K562 (cell line): ENCODE results near the gene ADORA1. TPM values are rescaled to one million over a fixed set of nuclear protein-coding genes. Genes with fewer than 3 reads are reported as not detected.
A peak's percentile ranks its signal among the peaks of the same experiment; 100 is the strongest.

Source experiments
- ATAC-seq: fragments of 200-7000 bp; cut with Tn5 transposase; 3 replicates; pipeline ENCODE4 v1.9.1; 2020; ENCODE audit warnings: moderate library complexity
- BruUV-seq: library from RNA; stranded (reverse); fragments of 400-500 nt; replicated peaks from 2 replicates; lab custom pipeline; 2021; lab: Mats Ljungman, UMichigan
- CTCF ChIA-PET: fragments of 300-600 bp; formaldehyde crosslinking; extraction: SDS; loops from one replicate; lab custom pipeline; 2021; ENCODE audit warnings: low intra/inter-chr PET ratio; lab: Yijun Ruan, JAX
- POLR2A ChIA-PET: fragments of 300-600, 350-650 bp; sonication (Branson Sonifier 250); formaldehyde crosslinking; extraction: SDS; loops from one replicate; lab custom pipeline; 2021; ENCODE audit warnings: antibody characterized with exemption, inconsistent platforms; lab: Yijun Ruan, JAX
- DNase-seq, 4 experiments: peaks; one replicate each; pipeline versions ENCODE4 v3.0.0 to v3.0.0-alpha.2; 2011 to 2018; ENCODE audit warnings: low spot score in 3 of 4, mixed read lengths in 3 of 4; ENCODE audit errors: extremely low read depth in 1 of 4
- FAIRE-seq: peaks from 2 replicates; lab custom pipeline; 2011; peaks lifted over from hg19 to GRCh38; lab: Jason Lieb, UNC
- H2AFZ ChIP-seq: 2 replicates; pipeline ENCODE4 v1.6.0; 2011; ENCODE audit warnings: low read depth, low read length, control low read depth, inconsistent platforms
- H3K27ac ChIP-seq: fragments of 200-600 bp; 3 replicates; pipeline ENCODE4 v1.8.0; 2011; ENCODE audit warnings: low read depth, mild to moderate bottlenecking, control low read depth, inconsistent platforms, low read length, moderate library complexity, mixed read lengths; ENCODE audit errors: extremely low read depth
- H3K27me3 ChIP-seq, 2 experiments: fragments of 300-600 bp in 1 of 2; 2 replicates in 1 of 2; 3 replicates in 1 of 2; pipeline versions ENCODE4 v1.6.0 to v1.8.0; 2011; ENCODE audit warnings: inconsistent platforms in 2 of 2, low read length in 2 of 2, mild to moderate bottlenecking in 1 of 2, mixed read lengths in 1 of 2, moderate library complexity in 1 of 2; ENCODE audit not compliant: control insufficient read depth in 2 of 2, insufficient read depth in 2 of 2
- H3K36me3 ChIP-seq: fragments of 300-600 bp; 3 replicates; pipeline ENCODE4 v1.8.0; 2011; ENCODE audit warnings: mild to moderate bottlenecking, low read length, inconsistent platforms; ENCODE audit not compliant: control insufficient read depth, insufficient read depth
- H3K4me1 ChIP-seq, 2 experiments: fragments of 200-600 bp in 1 of 2; replicated peaks in 1 of 2; 2 replicates in 1 of 2; 3 replicates in 1 of 2; pipeline versions ENCODE4 v1.5.1 to v1.8.0; 2011; ENCODE audit warnings: inconsistent platforms in 2 of 2, low read length in 2 of 2, mild to moderate bottlenecking in 1 of 2, mixed read lengths in 1 of 2, moderate library complexity in 1 of 2; ENCODE audit not compliant: control insufficient read depth in 2 of 2, insufficient read depth in 2 of 2
- H3K4me2 ChIP-seq: 2 replicates; pipeline ENCODE4 v1.6.1; 2011; ENCODE audit warnings: low read length, control low read depth, inconsistent platforms, mixed read lengths; ENCODE audit not compliant: insufficient read depth
- H3K4me3 ChIP-seq: fragments of 200-600 bp; sonication (generic), shearing (Covaris generic); 2 replicates; pipeline ENCODE4 v1.5.1; 2016; ENCODE audit warnings: control low read depth, inconsistent platforms
- H3K79me2 ChIP-seq: fragments of 200-600 bp; 3 replicates; pipeline ENCODE4 v1.8.0; 2011; ENCODE audit warnings: low read length, inconsistent platforms; ENCODE audit not compliant: control insufficient read depth, insufficient read depth
- H3K9ac ChIP-seq, 2 experiments: 2 replicates each; pipeline versions ENCODE4 v1.6.0 to v1.6.1; 2011; ENCODE audit warnings: low read depth in 2 of 2, low read length in 2 of 2, control low read depth in 1 of 2, inconsistent platforms in 1 of 2, mild to moderate bottlenecking in 1 of 2, mixed read lengths in 1 of 2; ENCODE audit not compliant: insufficient read depth in 1 of 2
- H3K9me1 ChIP-seq: one replicate; pipeline ENCODE4 v1.6.0; 2011; ENCODE audit warnings: inconsistent platforms, mild to moderate bottlenecking, low read length, moderate library complexity; ENCODE audit not compliant: control insufficient read depth, insufficient read depth
- H3K9me3 ChIP-seq: replicated peaks from 2 replicates; pipeline ENCODE4 v1.5.1; 2011; ENCODE audit warnings: low read depth, low read length, inconsistent platforms; ENCODE audit not compliant: control insufficient read depth, insufficient read depth
- H4K20me1 ChIP-seq: replicated peaks from 2 replicates; pipeline ENCODE4 v1.6.1; 2011; ENCODE audit warnings: low read length, inconsistent platforms, mixed read lengths; ENCODE audit not compliant: control insufficient read depth, insufficient read depth
- COPS2 ChIP-seq: fragments of 450-650 bp; conservative IDR thresholded peaks from 2 replicates; pipeline ENCODE4 v1.6.1; 2016; ENCODE audit warnings: mild to moderate bottlenecking, moderate library complexity
- NRF1 ChIP-seq, 2 experiments: fragments of 450-650 bp; IDR thresholded peaks in 1 of 2; conservative IDR thresholded peaks in 1 of 2; 2 replicates each; pipeline ENCODE4 v1.6.1; 2014; ENCODE audit warnings: mild to moderate bottlenecking in 2 of 2
- PTTG1 ChIP-seq: fragments of 450-650 bp; IDR thresholded peaks from 2 replicates; pipeline ENCODE4 v1.6.1; 2016; ENCODE audit warnings: low read depth, mild to moderate bottlenecking, missing genetic modification characterization, missing compliant biosample characterization
- WGBS: fragments of 100-300 bp; shearing (Covaris generic); methylation state at CpG from one replicate; pipeline ENCODE4 v1.1.6; 2016; ENCODE audit warnings: low coverage, mixed read lengths; ENCODE audit not compliant: insufficient coverage; ENCODE audit errors: missing lambda C conversion rate; 5-methylcytosine and 5-hydroxymethylcytosine counted together
- in situ Hi-C: fragments of 300-500 bp; cut with MboI; formaldehyde crosslinking; loops from 4 replicates; pipeline ENCODE4 v1.15.0; 2018; ENCODE audit warnings: inconsistent platforms, mixed read lengths
- intact Hi-C: fragments of 100-400 bp; cut with micrococcal nuclease; formaldehyde crosslinking; loops from 2 replicates; pipeline ENCODE4 v1.14.2; 2022
- polyA plus RNA-seq, 8 experiments: library from polyadenylated mRNA; depleted of rRNA in 4 of 8; stranded (reverse) in 5 of 8; unstranded in 3 of 8; fragments of >200 nt; fragmentation: Nextera tagmentation in 2 of 8; fragmentation: Illumina TruSeq in 1 of 8; extraction: Ambion mirVana in 2 of 8; extraction: Trizol in 1 of 8; gene quantifications; 2 replicates each; pipeline versions ENCODE4 v1.2.1 to v1.2.3, GENCODE V29; 2011 to 2014; ENCODE audit warnings: inconsistent platforms in 1 of 8, missing spikeins in 1 of 8
- total RNA-seq, 7 experiments: library from RNA; depleted of rRNA in 6 of 7; stranded (reverse); fragments of >200 nt in 6 of 7; fragmentation: Illumina TruSeq in 2 of 7; extraction: Trizol in 2 of 7; gene quantifications; 2 replicates each; pipeline versions ENCODE4 v1.2.1 to v1.2.3, GENCODE V29; 2011 to 2021; ENCODE audit warnings: low replicate concordance in 1 of 7
- TF ChIP-seq, protein P1 (sequence below): fragments of 250-450 bp; sonication (Bioruptor Pico); IDR thresholded peaks from 2 replicates; pipeline ENCODE4 v1.5.1; 2021; ENCODE audit warnings: mild to moderate bottlenecking
- TF ChIP-seq, protein P2 (sequence below): sonication (generic); formaldehyde crosslinking; IDR thresholded peaks from 2 replicates; pipeline ENCODE4 v1.8.1; 2023; ENCODE audit warnings: mild to moderate bottlenecking, missing genetic modification reagents

ADORA1 gene
- total and polyA plus RNA-seq, 9 of the 15 experiments (the other 6 are each of a cell fraction or from before 2014, with no cell fraction given) = not detected

DNA sequence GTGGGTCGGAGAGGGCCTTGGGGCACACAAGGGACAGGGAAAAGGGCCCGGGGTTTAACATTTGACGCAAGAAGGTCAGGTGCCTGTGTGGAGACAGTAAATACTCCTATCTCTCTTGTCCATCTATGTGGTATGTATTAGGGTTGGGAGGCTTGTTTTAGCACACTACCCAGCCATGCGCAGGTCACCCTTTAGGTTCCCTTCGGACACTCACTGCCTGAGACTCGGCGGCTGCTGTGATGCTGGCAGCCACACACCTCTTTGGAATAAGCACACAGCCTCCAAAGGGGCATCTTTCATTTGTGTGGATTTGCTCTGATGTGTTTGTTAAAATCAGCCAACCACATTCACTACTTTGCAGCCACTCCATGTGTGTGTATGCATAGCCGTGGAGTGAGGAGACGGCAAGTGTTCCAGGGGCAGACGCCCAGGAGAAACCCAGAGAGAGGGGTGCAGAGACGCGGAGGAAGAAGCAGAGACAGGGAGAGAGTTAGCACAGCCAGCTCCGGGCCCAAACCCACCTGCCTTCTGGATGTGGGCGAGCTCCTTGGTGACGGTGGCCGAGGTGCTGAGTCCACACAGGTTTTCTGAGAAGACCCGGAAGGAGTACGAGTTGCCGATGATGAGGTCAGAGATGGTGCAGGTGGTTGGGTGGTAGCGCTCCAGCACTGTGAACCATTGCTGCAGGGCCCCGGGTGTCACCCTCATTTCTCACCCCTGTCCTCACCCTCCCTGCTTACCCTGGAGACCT is 42.4 kb downstream of the ADORA1 start:
- in situ Hi-C loops = no loop called here
- Histone ChIP-seq H3K4me3 (no peak overlapping the region), H3K79me2 (no peaks in the 10 kb centered on the region), H3K9me1 (no peaks in the 10 kb centered on the region), H4K20me1 (peaks cover 33% of the 10 kb centered on the region), H3K27me3 (peaks cover 24 to 69% of the 10 kb centered on the region in 2 experiments; a peak in 4 of 5 replicates), H2AFZ (no peak overlapping the region), H3K9me3 (no peaks in the 10 kb centered on the region), H3K4me1 (peaks cover 0 to 15% of the 10 kb centered on the region in 2 experiments; a peak in 1 of 5 replicates), H3K36me3 (no peaks in the 10 kb centered on the region), H3K9ac (no peak overlapping the region), H3K27ac (no peak overlapping the region), H3K4me2 (no peak overlapping the region)
- FAIRE-seq = no peak
- ChIA-PET CTCF (interaction anchor here (3.5 kb wide), 1 partner anchor 52 kb away, joined by 27 read pairs; no protein-coding TSS in a partner anchor), POLR2A (interaction anchor here (0.5 kb wide), 1 partner anchor 46 kb away, joined by 3 read pairs; no protein-coding TSS in a partner anchor)
- no TSS peak for BruUV-seq
- intact Hi-C loops = no loop called here
- no peak for ATAC-seq
- no peak for DNase-seq
- WGBS = 2% methylated on average over 21 of the region's 21 CpGs
- TF ChIP-seq NRF1 (conservative IDR thresholded peaks at IDR 0.05 in 1 of 2, IDR thresholded peaks at IDR 0.05 in 1 of 2) = peak; percentile 56 to 58
- no peak for TF ChIP-seq COPS2

DNA sequence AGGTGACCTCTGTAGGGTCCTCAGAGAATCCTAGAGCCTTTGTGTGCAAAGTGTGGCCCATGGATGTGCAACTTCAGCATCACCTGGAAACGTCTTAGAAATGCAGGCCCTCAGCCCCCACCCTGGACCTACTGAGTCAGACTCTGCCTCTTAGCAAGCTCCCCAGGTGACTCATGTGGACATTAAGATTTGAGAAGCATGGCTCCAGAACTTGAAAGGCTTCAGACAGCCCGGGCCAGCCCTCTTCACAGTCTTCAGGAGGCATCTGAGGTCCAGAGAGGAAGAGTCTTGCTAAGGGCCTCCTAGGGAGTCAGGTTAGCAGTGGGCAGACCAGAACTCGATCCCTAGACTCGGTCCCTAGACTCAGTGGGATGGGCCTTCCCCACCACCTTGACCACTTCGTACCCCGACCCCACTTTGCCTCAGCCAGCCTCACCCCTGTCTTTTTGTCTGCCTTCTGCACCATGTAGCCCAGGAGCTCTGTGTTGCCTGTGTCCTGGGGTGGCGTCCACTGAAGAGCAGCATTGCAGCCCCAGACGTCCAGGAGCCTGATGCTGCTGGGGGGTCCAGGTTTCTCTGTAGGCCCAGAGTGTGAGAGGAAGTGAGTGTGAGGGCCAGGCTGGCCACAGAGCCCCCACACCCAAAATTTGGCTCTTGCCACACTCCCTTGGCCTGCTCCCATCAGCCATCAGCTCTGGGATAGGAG is 43.3 kb downstream of the ADORA1 start:
- Histone ChIP-seq H4K20me1 (peaks cover 29% of the 10 kb centered on the region; the same call in 1 of the 2 replicates), H3K79me2 (no peaks in the 10 kb centered on the region), H3K4me2 (no peak overlapping the region), H3K9ac (no peak overlapping the region), H3K27ac (no peak overlapping the region), H3K4me3 (no peak overlapping the region), H3K27me3 (peaks cover 16 to 64% of the 10 kb centered on the region in 2 experiments; a peak in 4 of 5 replicates), H3K4me1 (peaks cover 0 to 11% of the 10 kb centered on the region in 2 experiments; a peak in 1 of 5 replicates), H3K36me3 (no peaks in the 10 kb centered on the region), H3K9me3 (no peaks in the 10 kb centered on the region), H2AFZ (no peak overlapping the region), H3K9me1 (no peaks in the 10 kb centered on the region)
- intact Hi-C loops = no loop called here
- in situ Hi-C loops = no loop called here
- no peak for DNase-seq
- BruUV-seq = no TSS peak
- ChIA-PET CTCF (interaction anchor here (2.5 to 3.5 kb wide), 2 partner anchors 53 to 131 kb away, joined by 12 to 27 read pairs; no protein-coding TSS in a partner anchor), POLR2A (interaction anchor here (0.5 to 1.1 kb wide), 5 partner anchors 11 to 1583 kb away, joined by 3 to 5 read pairs (median 3); no protein-coding TSS in a partner anchor)
- no peak for ATAC-seq
- no peak for FAIRE-seq
- WGBS = 0% methylated on average over 8 of the region's 8 CpGs
- TF ChIP-seq, protein P1, sequence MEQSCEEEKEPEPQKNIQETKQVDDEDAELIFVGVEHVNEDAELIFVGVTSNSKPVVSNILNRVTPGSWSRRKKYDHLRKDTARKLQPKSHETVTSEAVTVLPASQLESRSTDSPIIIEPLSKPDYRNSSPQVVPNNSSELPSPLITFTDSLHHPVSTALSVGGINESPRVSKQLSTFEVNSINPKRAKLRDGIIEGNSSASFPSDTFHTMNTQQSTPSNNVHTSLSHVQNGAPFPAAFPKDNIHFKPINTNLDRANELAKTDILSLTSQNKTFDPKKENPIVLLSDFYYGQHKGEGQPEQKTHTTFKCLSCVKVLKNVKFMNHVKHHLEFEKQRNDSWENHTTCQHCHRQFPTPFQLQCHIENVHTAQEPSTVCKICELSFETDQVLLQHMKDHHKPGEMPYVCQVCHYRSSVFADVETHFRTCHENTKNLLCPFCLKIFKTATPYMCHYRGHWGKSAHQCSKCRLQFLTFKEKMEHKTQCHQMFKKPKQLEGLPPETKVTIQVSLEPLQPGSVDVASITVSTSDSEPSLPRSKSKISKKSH (CRISPR knock-in tag) = no peak
- TF ChIP-seq, protein P2, sequence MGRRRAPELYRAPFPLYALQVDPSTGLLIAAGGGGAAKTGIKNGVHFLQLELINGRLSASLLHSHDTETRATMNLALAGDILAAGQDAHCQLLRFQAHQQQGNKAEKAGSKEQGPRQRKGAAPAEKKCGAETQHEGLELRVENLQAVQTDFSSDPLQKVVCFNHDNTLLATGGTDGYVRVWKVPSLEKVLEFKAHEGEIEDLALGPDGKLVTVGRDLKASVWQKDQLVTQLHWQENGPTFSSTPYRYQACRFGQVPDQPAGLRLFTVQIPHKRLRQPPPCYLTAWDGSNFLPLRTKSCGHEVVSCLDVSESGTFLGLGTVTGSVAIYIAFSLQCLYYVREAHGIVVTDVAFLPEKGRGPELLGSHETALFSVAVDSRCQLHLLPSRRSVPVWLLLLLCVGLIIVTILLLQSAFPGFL (CRISPR knock-in tag) = no peak
- no peak for TF ChIP-seq PTTG1 (tag)
